ENCODE measurements around the gene ROBO2.
"Not testable (repeated sequence)": the region's sequence is repeated elsewhere in the genome, so short reads cannot be mapped to it uniquely, and the experiment has no call there.

ROBO2 gene

GRCh38 chr3:77404871-77405270 lies 365.0 kb downstream of the ROBO2 start:
- Histone ChIP-seq H3K9ac (ENCODE audit: low read depth, low read length) (no peak overlapping the region), H3K9me3 (ENCODE audit: control insufficient read depth, insufficient read depth, low read length) (no peaks in the 10 kb centered on the region), H3K36me3 (ENCODE audit: insufficient read depth, low read length) (no peaks in the 10 kb centered on the region), H3K4me1 (ENCODE audit: insufficient read depth, low read length) (no peaks in the 10 kb centered on the region)

GRCh38 chr3:77407441-77407840 lies 367.5 kb downstream of the ROBO2 start:
- H3K9ac ChIP-seq (ENCODE audit: low read depth, low read length): no peak overlapping the region
- H3K4me1 ChIP-seq (ENCODE audit: insufficient read depth, low read length): 0 out of 2 replicates have a peak, but pooled peaks cover 1% of the 10 kb centered on the region
- H3K9me3 ChIP-seq (ENCODE audit: control insufficient read depth, insufficient read depth, low read length): no peaks in the 10 kb centered on the region
- H3K36me3 ChIP-seq (ENCODE audit: insufficient read depth, low read length): no peaks in the 10 kb centered on the region

GRCh38 chr3:77410334-77410733 lies 370.4 kb downstream of the ROBO2 start:
- not testable (repeated sequence) for H3K36me3 ChIP-seq (ENCODE audit: insufficient read depth, low read length)

GRCh38 chr3:77411334-77411733 lies 371.4 kb downstream of the ROBO2 start:
- 0 out of 2 replicates have a peak, but pooled peaks cover 3% of the 10 kb centered on the region for H3K4me1 ChIP-seq (ENCODE audit: insufficient read depth, low read length)
- H3K9me3 ChIP-seq (ENCODE audit: control insufficient read depth, insufficient read depth, low read length): no peaks in the 10 kb centered on the region
- H3K36me3 ChIP-seq (ENCODE audit: insufficient read depth, low read length): no peaks in the 10 kb centered on the region
- H3K9ac ChIP-seq (ENCODE audit: low read depth, low read length): no peak overlapping the region

More at GRCh38 chr3:77410334-77410733, 370.4 kb downstream of the ROBO2 start:
- not testable (repeated sequence) for H3K9me3 ChIP-seq (ENCODE audit: control insufficient read depth, insufficient read depth, low read length); H3K4me1 ChIP-seq (ENCODE audit: insufficient read depth, low read length); H3K9ac ChIP-seq (ENCODE audit: low read depth, low read length)

- Histone ChIP-seq H3K9me3 (ENCODE audit: control insufficient read depth, insufficient read depth, low read length) (no peaks in the 10 kb centered on the region), H3K4me1 (ENCODE audit: insufficient read depth, low read length) (0 out of 2 replicates have a peak, but pooled peaks cover 3% of the 10 kb centered on the region), H3K9ac (ENCODE audit: low read depth, low read length) (no peak overlapping the region), H3K36me3 (ENCODE audit: insufficient read depth, low read length) (no peaks in the 10 kb centered on the region)
These were observed 372.1 kb downstream of the ROBO2 start for GRCh38 chr3:77412021-77412438.

- Histone ChIP-seq H3K9me3 (ENCODE audit: control insufficient read depth, insufficient read depth, low read length) (no peaks in the 10 kb centered on the region), H3K4me1 (ENCODE audit: insufficient read depth, low read length) (0 out of 2 replicates have a peak, but pooled peaks cover 3% of the 10 kb centered on the region), H3K36me3 (ENCODE audit: insufficient read depth, low read length) (no peaks in the 10 kb centered on the region), H3K9ac (ENCODE audit: low read depth, low read length) (no peak overlapping the region)
These were observed 372.7 kb downstream of the ROBO2 start for GRCh38 chr3:77412584-77412983.

GRCh38 chr3:77414881-77415280 lies 375.0 kb downstream of the ROBO2 start:
- Histone ChIP-seq H3K36me3 (ENCODE audit: insufficient read depth, low read length) (no peaks in the 10 kb centered on the region), H3K9ac (ENCODE audit: low read depth, low read length) (no peak overlapping the region), H3K9me3 (ENCODE audit: control insufficient read depth, insufficient read depth, low read length) (no peaks in the 10 kb centered on the region), H3K4me1 (ENCODE audit: insufficient read depth, low read length) (peaks cover 3% of the 10 kb centered on the region; the same call in 1 of the 2 replicates)

- no peaks in the 10 kb centered on the region for H3K9me3 ChIP-seq (ENCODE audit: control insufficient read depth, insufficient read depth, low read length)
- no peaks in the 10 kb centered on the region for H3K36me3 ChIP-seq (ENCODE audit: insufficient read depth, low read length)
- no peak overlapping the region for H3K9ac ChIP-seq (ENCODE audit: low read depth, low read length)
- no peaks in the 10 kb centered on the region; the same call in 1 of the 2 replicates for H3K4me1 ChIP-seq (ENCODE audit: insufficient read depth, low read length)
These were observed 380.4 kb downstream of the ROBO2 start for GRCh38 chr3:77420336-77420735.

- Histone ChIP-seq H3K9ac (ENCODE audit: low read depth, low read length) (no peak overlapping the region), H3K36me3 (ENCODE audit: insufficient read depth, low read length) (no peaks in the 10 kb centered on the region), H3K9me3 (ENCODE audit: control insufficient read depth, insufficient read depth, low read length) (no peaks in the 10 kb centered on the region), H3K4me1 (ENCODE audit: insufficient read depth, low read length) (no peaks in the 10 kb centered on the region; the same call in 1 of the 2 replicates)
These were observed 382.0 kb downstream of the ROBO2 start for GRCh38 chr3:77421916-77422315.

- no peaks in the 10 kb centered on the region for H3K36me3 ChIP-seq (ENCODE audit: insufficient read depth, low read length)
- H3K4me1 ChIP-seq (ENCODE audit: insufficient read depth, low read length): no peaks in the 10 kb centered on the region
- no peak overlapping the region for H3K9ac ChIP-seq (ENCODE audit: low read depth, low read length)
- H3K9me3 ChIP-seq (ENCODE audit: control insufficient read depth, insufficient read depth, low read length): no peaks in the 10 kb centered on the region
These were observed 386.6 kb downstream of the ROBO2 start for GRCh38 chr3:77426531-77426930.

- no peaks in the 10 kb centered on the region for H3K9me3 ChIP-seq (ENCODE audit: control insufficient read depth, insufficient read depth, low read length)
- H3K36me3 ChIP-seq (ENCODE audit: insufficient read depth, low read length): no peaks in the 10 kb centered on the region
- H3K9ac ChIP-seq (ENCODE audit: low read depth, low read length): no peak overlapping the region
- H3K4me1 ChIP-seq (ENCODE audit: insufficient read depth, low read length): no peaks in the 10 kb centered on the region
These were observed 387.6 kb downstream of the ROBO2 start for GRCh38 chr3:77427528-77427927.

GRCh38 chr3:77436908-77437307 lies 397.0 kb downstream of the ROBO2 start:
- Histone ChIP-seq H3K9me3 (ENCODE audit: control insufficient read depth, insufficient read depth, low read length) (no peaks in the 10 kb centered on the region), H3K4me1 (ENCODE audit: insufficient read depth, low read length) (no peaks in the 10 kb centered on the region), H3K9ac (ENCODE audit: low read depth, low read length) (no peak overlapping the region), H3K36me3 (ENCODE audit: insufficient read depth, low read length) (no peaks in the 10 kb centered on the region)

GRCh38 chr3:77446084-77446483 lies 406.2 kb downstream of the ROBO2 start:
- no peaks in the 10 kb centered on the region for H3K36me3 ChIP-seq (ENCODE audit: insufficient read depth, low read length)
- no peak overlapping the region for H3K9ac ChIP-seq (ENCODE audit: low read depth, low read length)
- no peaks in the 10 kb centered on the region for H3K9me3 ChIP-seq (ENCODE audit: control insufficient read depth, insufficient read depth, low read length)
- H3K4me1 ChIP-seq (ENCODE audit: insufficient read depth, low read length): no peaks in the 10 kb centered on the region

- Histone ChIP-seq H3K9ac (ENCODE audit: low read depth, low read length) (no peak overlapping the region), H3K4me1 (ENCODE audit: insufficient read depth, low read length) (no peaks in the 10 kb centered on the region), H3K36me3 (ENCODE audit: insufficient read depth, low read length) (no peaks in the 10 kb centered on the region), H3K9me3 (ENCODE audit: control insufficient read depth, insufficient read depth, low read length) (no peaks in the 10 kb centered on the region)
These were observed 406.9 kb downstream of the ROBO2 start for GRCh38 chr3:77446761-77447160.

GRCh38 chr3:77449459-77450350 lies 409.8 kb downstream of the ROBO2 start:
- Histone ChIP-seq H3K9ac (ENCODE audit: low read depth, low read length) (no peak overlapping the region), H3K4me1 (ENCODE audit: insufficient read depth, low read length) (no peaks in the 10 kb centered on the region), H3K36me3 (ENCODE audit: insufficient read depth, low read length) (no peaks in the 10 kb centered on the region), H3K9me3 (ENCODE audit: control insufficient read depth, insufficient read depth, low read length) (no peaks in the 10 kb centered on the region)

Data from ES-I3 (cell line).